ENCODE results near the gene BLOC1S4. TPM values are rescaled to one million over a fixed set of nuclear protein-coding genes. Genes with fewer than 3 reads are reported as not detected.

BLOC1S4 gene
- polyA plus RNA-seq, 1 experiment = 12.6 TPM

DNA sequence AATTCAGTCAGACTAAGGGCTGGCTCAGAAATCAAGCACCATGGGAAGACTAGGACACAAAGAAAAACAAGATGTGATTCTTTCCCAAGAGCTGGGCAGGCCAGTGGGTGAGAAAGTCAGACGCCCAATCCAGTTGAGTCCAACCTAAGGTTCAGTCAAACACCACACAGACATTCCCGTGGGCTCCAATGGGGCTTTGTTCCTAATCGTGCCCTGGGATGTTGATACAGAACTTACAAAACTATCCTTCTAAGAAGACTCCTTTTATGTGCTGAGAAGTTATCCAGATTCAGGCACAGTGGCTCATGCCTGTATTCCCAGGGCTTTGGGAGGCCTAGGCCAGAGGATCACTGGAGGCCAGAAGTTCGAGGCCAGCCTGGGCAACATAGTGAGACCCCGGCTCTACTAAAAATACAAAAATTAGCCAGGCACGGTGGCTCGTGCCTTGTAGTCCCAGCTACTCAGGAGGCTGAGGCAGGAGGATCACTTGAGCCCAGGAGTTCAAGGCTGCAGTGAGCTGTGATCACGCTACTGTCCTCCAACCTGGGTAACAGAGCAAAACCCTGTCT lies 3.7 kb downstream of the BLOC1S4 start:
- POLR2A ChIA-PET = no interaction called here
- no peaks in the 10 kb centered on the region for H3K27me3 ChIP-seq (ENCODE audit: control insufficient read depth, insufficient read depth, low read length)
- H3K36me3 ChIP-seq (ENCODE audit: control insufficient read depth, insufficient read depth, low read length) = no peaks in the 10 kb centered on the region; the same call in none of the 2 replicates
- H3K4me3 ChIP-seq (ENCODE audit: low read depth, low read length) = no peak overlapping the region
- DNase-seq (ENCODE audit: low read depth) = no peak
- TF ChIP-seq, protein P1, sequence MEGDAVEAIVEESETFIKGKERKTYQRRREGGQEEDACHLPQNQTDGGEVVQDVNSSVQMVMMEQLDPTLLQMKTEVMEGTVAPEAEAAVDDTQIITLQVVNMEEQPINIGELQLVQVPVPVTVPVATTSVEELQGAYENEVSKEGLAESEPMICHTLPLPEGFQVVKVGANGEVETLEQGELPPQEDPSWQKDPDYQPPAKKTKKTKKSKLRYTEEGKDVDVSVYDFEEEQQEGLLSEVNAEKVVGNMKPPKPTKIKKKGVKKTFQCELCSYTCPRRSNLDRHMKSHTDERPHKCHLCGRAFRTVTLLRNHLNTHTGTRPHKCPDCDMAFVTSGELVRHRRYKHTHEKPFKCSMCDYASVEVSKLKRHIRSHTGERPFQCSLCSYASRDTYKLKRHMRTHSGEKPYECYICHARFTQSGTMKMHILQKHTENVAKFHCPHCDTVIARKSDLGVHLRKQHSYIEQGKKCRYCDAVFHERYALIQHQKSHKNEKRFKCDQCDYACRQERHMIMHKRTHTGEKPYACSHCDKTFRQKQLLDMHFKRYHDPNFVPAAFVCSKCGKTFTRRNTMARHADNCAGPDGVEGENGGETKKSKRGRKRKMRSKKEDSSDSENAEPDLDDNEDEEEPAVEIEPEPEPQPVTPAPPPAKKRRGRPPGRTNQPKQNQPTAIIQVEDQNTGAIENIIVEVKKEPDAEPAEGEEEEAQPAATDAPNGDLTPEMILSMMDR (IDR thresholded peaks at IDR 0.05; ENCODE audit: insufficient read depth, low read depth, low read length) = no peak
- CTCF ChIA-PET = interaction anchor here (0.6 to 5.9 kb wide), 22 partner anchors 9 to 351 kb away, joined by 3 to 110 read pairs (median 4); partner anchors contain the start of genes GRPEL1, MRFAP1L1 and TADA2B

DNA sequence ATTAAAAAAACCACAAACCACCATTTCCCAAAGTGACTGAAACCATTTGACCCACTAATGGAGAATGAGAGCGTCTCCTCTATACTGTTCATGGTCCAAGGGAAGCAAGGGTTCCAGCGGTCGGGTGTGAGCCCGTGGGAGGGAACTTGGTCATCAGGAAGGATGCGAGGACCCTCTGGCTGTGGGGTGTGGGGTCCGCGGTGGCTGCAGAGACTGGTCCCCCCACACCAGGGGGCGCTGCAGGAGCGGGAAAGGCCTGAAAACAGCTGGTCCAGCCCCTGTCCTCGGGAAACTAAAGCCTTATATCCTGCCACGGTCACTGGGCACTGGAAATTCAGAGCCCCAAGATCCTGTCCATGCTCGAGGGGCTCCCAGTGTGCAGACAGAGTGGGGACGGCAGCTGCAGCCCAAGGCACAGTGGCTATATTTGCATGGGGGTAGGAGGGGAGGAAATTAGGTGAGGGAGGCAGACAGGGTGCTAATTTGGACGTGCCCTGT lies 4.3 kb downstream of the BLOC1S4 start:
- no peak for DNase-seq (ENCODE audit: low read depth)
- POLR2A ChIA-PET = no interaction called here
- H3K4me3 ChIP-seq (ENCODE audit: low read depth, low read length) = no peak overlapping the region

DNA sequence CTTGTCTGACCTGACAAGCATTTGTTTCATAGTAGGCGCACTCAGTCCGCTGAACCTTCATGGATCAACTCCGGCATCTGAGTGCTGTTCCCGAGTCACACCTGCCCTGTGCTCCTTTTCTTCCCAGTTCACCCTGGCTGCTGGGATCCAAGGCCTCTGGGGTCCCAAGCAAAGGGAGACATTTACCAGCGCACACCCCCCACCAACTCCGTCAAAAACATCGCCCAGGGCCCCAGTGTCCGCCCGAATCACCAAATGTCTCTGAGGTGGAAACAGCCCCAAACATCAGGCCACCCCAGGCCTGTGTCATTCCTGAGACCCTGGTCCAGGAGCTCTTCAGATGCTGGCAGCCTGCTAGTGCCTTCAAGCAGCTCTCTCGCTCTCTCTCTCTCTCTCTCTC lies 5.1 kb downstream of the BLOC1S4 start:
- DNase-seq (ENCODE audit: low read depth) = no peak
- POLR2A ChIA-PET = no interaction called here

More for the DNA sequence above, 4.3 kb downstream of the BLOC1S4 start:
- Histone ChIP-seq H3K36me3 (ENCODE audit: control insufficient read depth, insufficient read depth, low read length) (no peaks in the 10 kb centered on the region; the same call in none of the 2 replicates), H3K27me3 (ENCODE audit: control insufficient read depth, insufficient read depth, low read length) (no peaks in the 10 kb centered on the region)
- CTCF ChIA-PET = interaction anchor here (0.6 to 5.9 kb wide), 30 partner anchors 9 to 615 kb away, joined by 3 to 110 read pairs (median 4); partner anchors contain the start of genes GRPEL1, MRFAP1L1 and TADA2B
- TF ChIP-seq, protein P1 (IDR thresholded peaks at IDR 0.05; ENCODE audit: insufficient read depth, low read depth, low read length) = peak; percentile 91

GRCh38 chr4:6722891-6723290 lies 6.9 kb downstream of the BLOC1S4 start:
- no peak overlapping the region for H3K4me3 ChIP-seq (ENCODE audit: low read depth, low read length)
- no peaks in the 10 kb centered on the region; the same call in none of the 2 replicates for H3K36me3 ChIP-seq (ENCODE audit: control insufficient read depth, insufficient read depth, low read length)
- no peak for DNase-seq (ENCODE audit: low read depth)
- ChIA-PET POLR2A (no interaction called here), CTCF (interaction anchor here (0.6 to 1.1 kb wide), 3 partner anchors 151 to 346 kb away, joined by 3 to 4 read pairs (median 3); no protein-coding TSS in a partner anchor)
- TF ChIP-seq, protein P1 (IDR thresholded peaks at IDR 0.05; ENCODE audit: insufficient read depth, low read depth, low read length) = no peak
- no peaks in the 10 kb centered on the region for H3K27me3 ChIP-seq (ENCODE audit: control insufficient read depth, insufficient read depth, low read length)

More for the DNA sequence above, 5.1 kb downstream of the BLOC1S4 start:
- CTCF ChIA-PET = interaction anchor here (0.6 to 5.9 kb wide), 10 partner anchors 10 to 615 kb away, joined by 3 to 110 read pairs (median 5); partner anchors contain the start of genes GRPEL1 and TADA2B
- Histone ChIP-seq H3K27me3 (ENCODE audit: control insufficient read depth, insufficient read depth, low read length) (no peaks in the 10 kb centered on the region), H3K36me3 (ENCODE audit: control insufficient read depth, insufficient read depth, low read length) (no peaks in the 10 kb centered on the region; the same call in none of the 2 replicates), H3K4me3 (ENCODE audit: low read depth, low read length) (no peak overlapping the region)
- TF ChIP-seq, protein P1 (IDR thresholded peaks at IDR 0.05; ENCODE audit: insufficient read depth, low read depth, low read length) = no peak

DNA sequence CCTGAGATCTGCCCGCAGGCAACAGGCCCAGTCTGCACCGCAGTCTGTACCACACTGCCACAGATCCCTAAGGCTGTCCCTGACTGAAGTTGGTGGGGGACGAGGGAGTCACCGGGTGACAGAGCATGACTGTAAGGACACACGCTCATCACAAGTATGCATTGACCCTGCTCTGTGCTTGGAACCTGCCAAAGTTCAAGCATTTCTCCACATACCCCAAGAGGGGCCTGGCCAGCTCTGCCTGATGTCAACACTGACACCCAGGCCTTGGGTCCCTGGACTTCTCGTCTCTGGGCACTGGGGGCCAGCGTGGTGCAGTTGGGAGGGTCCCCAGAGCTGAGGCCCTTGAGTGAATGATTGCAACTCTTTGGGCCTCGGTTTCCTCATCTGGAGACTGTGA lies 7.9 kb downstream of the BLOC1S4 start:
- DNase-seq (ENCODE audit: low read depth) = no peak

More for the DNA sequence above, 7.9 kb downstream of the BLOC1S4 start:
- POLR2A ChIA-PET = no interaction called here
- CTCF ChIA-PET = no interaction called here
- Histone ChIP-seq H3K27me3 (ENCODE audit: control insufficient read depth, insufficient read depth, low read length) (no peaks in the 10 kb centered on the region), H3K4me3 (ENCODE audit: low read depth, low read length) (no peak overlapping the region), H3K36me3 (ENCODE audit: control insufficient read depth, insufficient read depth, low read length) (no peaks in the 10 kb centered on the region; the same call in none of the 2 replicates)
- TF ChIP-seq, protein P1 (IDR thresholded peaks at IDR 0.05; ENCODE audit: insufficient read depth, low read depth, low read length) = no peak
